ENCODE results near the gene ASIC2. TPM values are rescaled to one million over a fixed set of nuclear protein-coding genes. Genes with fewer than 3 reads are reported as not detected.

ASIC2 gene
- total RNA-seq, 2 donors from 2014 or later = 3.0 to 3.3 TPM

DNA sequence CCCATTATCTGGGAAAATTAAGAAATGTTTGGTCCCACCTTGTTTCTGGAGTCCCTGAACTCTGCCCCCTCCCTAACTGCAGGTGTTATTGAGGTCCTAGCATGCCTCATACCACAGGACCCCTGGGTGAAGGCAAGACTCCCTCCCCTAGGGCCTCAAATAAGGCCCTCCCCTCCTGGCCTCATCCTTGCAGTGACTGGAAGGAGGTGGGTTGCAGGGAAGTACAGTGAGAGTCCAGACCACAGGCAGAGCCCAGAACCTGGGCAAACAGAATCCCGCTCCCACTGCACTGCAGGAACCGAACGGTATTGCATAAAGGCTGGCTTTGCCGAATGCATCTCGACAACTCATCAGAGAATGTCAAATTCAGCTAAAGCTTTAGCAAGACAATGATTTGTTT lies 126.6 kb downstream of the ASIC2 start:
- Histone ChIP-seq H3K27me3 (ENCODE audit: control insufficient read depth, insufficient read depth, low read length, poor library complexity, severe bottlenecking) (peaks cover 4% of the 10 kb centered on the region), H3K9me3 (ENCODE audit: control insufficient read depth, low read length) (peaks cover 3% of the 10 kb centered on the region), H3K27ac (ENCODE audit: low read depth, low read length) (no peak overlapping the region), H3K4me3 (ENCODE audit: low read length) (no peak overlapping the region), H3K9ac (ENCODE audit: extremely low read depth, low read length, poor library complexity, severe bottlenecking) (no peak overlapping the region), H3K4me1 (ENCODE audit: control insufficient read depth, insufficient read depth, low read length) (no peaks in the 10 kb centered on the region), H3K36me3 (ENCODE audit: control insufficient read depth, insufficient read depth, low read length) (no peaks in the 10 kb centered on the region)
- H3K27me3 Mint-ChIP-seq (ENCODE audit: insufficient read depth) = peaks cover 35% of the 10 kb centered on the region
- H3K4me3 Mint-ChIP-seq = no peak overlapping the region
- 75 to 78% methylated on average over 5 of the region's 5 CpGs for WGBS, 2 experiments (ENCODE audit: insufficient coverage in 1 of 2, insufficient read length in 1 of 2)
- no peak overlapping the region for H3K27ac Mint-ChIP-seq
- no peak for DNase-seq
- TF ChIP-seq, protein P1, sequence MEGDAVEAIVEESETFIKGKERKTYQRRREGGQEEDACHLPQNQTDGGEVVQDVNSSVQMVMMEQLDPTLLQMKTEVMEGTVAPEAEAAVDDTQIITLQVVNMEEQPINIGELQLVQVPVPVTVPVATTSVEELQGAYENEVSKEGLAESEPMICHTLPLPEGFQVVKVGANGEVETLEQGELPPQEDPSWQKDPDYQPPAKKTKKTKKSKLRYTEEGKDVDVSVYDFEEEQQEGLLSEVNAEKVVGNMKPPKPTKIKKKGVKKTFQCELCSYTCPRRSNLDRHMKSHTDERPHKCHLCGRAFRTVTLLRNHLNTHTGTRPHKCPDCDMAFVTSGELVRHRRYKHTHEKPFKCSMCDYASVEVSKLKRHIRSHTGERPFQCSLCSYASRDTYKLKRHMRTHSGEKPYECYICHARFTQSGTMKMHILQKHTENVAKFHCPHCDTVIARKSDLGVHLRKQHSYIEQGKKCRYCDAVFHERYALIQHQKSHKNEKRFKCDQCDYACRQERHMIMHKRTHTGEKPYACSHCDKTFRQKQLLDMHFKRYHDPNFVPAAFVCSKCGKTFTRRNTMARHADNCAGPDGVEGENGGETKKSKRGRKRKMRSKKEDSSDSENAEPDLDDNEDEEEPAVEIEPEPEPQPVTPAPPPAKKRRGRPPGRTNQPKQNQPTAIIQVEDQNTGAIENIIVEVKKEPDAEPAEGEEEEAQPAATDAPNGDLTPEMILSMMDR (conservative IDR thresholded peaks at IDR 0.05) = no peak
- no peaks in the 10 kb centered on the region for H3K9me3 Mint-ChIP-seq
- H3K36me3 Mint-ChIP-seq (ENCODE audit: low read depth) = no peaks in the 10 kb centered on the region
- H3K4me1 Mint-ChIP-seq = peaks cover 7% of the 10 kb centered on the region

DNA sequence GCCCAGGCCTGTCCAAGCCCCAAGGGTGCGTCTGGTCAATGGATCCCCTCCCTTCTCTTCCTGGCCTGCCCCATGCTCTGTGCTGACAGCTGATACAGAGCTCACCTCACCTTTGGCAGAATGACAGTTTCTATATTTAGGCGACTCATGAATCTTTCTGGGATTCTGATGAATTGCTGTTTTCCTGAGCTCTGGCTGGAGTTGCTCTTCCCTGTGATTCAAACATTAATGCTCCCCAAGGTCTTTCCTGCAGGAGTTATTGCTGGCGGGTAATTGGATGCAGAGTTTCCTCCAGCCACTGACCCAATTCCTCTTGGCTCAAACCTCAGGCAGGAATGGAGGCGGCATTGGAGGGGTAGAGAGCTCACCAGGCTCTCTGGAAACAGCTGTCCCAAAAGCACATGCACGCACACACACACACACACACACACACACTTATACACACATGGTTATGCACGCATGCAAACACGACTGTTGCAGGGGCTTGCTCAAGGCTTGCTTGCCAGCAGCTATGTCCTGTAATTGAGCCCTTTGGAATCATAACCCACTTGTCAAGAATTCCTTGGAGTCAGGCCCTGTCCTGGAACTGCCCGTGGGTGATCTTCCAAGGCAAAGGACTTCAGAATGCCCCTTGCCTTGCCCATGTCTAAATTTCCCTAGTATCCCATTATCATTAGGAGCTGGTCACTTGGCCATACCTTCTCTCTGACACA lies 128.8 kb downstream of the ASIC2 start:
- Mint-ChIP-seq H3K27me3 (ENCODE audit: insufficient read depth) (peaks cover 30% of the 10 kb centered on the region), H3K36me3 (ENCODE audit: low read depth) (no peaks in the 10 kb centered on the region), H3K27ac (no peak overlapping the region), H3K4me1 (peaks cover 11% of the 10 kb centered on the region), H3K4me3 (no peak overlapping the region), H3K9me3 (no peaks in the 10 kb centered on the region)
- peaks cover 4% of the 10 kb centered on the region for H3K27me3 ChIP-seq (ENCODE audit: control insufficient read depth, insufficient read depth, low read length, poor library complexity, severe bottlenecking)
- no peak overlapping the region for H3K9ac ChIP-seq (ENCODE audit: extremely low read depth, low read length, poor library complexity, severe bottlenecking)
- no peak for DNase-seq
- H3K4me3 ChIP-seq (ENCODE audit: low read length) = no peak overlapping the region
- WGBS, 2 experiments (ENCODE audit: insufficient coverage in 1 of 2, insufficient read length in 1 of 2) = 85 to 87% methylated on average over 4 to 7 of the region's 8 CpGs
- peaks cover 3% of the 10 kb centered on the region for H3K9me3 ChIP-seq (ENCODE audit: control insufficient read depth, low read length)
- no peak overlapping the region for H3K27ac ChIP-seq (ENCODE audit: low read depth, low read length)
- no peaks in the 10 kb centered on the region for H3K4me1 ChIP-seq (ENCODE audit: control insufficient read depth, insufficient read depth, low read length)
- H3K36me3 ChIP-seq (ENCODE audit: control insufficient read depth, insufficient read depth, low read length) = no peaks in the 10 kb centered on the region
- TF ChIP-seq, protein P1 (conservative IDR thresholded peaks at IDR 0.05) = no peak

DNA sequence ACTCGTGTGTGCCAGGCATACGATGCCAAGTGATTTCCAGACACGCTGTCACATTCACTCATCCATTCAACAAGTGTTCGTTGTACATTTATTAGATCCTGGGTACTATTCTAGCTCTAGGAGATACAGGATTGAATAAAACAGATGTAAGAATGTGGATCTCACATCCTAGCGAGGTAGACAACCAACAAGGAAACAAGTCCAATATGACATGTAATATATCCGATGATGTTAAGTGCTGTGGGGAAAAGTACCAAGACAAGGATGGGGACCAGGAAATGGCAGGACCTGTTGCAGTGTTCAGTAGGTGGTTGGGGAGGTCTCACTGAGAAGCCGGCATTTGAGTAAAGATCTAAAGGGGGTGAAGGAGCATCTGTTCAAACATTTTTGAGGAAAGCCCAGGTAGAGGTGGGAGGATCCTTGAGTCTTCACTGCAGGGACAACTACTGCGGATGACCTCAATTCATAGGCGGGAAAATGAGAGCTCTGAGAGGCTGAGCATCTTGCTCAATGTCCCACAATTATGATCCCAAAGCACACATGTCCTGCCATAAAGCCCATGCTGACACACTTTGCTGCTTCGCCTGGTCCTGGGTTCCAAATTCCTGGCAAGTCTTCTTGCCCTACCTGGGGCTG lies 129.4 kb downstream of the ASIC2 start:
- TF ChIP-seq, protein P1 (conservative IDR thresholded peaks at IDR 0.05) = no peak
- Mint-ChIP-seq H3K9me3 (no peaks in the 10 kb centered on the region), H3K36me3 (ENCODE audit: low read depth) (no peaks in the 10 kb centered on the region), H3K27me3 (ENCODE audit: insufficient read depth) (peaks cover 24% of the 10 kb centered on the region), H3K4me1 (peaks cover 9% of the 10 kb centered on the region), H3K4me3 (no peak overlapping the region), H3K27ac (no peak overlapping the region)
- H3K4me1 ChIP-seq (ENCODE audit: control insufficient read depth, insufficient read depth, low read length) = no peaks in the 10 kb centered on the region
- H3K4me3 ChIP-seq (ENCODE audit: low read length) = no peak overlapping the region
- H3K27ac ChIP-seq (ENCODE audit: low read depth, low read length) = no peak overlapping the region
- WGBS, 2 experiments (ENCODE audit: insufficient coverage in 1 of 2, insufficient read length in 1 of 2) = 92 to 94% methylated on average over 4 to 10 of the region's 10 CpGs
- H3K9ac ChIP-seq (ENCODE audit: extremely low read depth, low read length, poor library complexity, severe bottlenecking) = no peak overlapping the region
- no peaks in the 10 kb centered on the region for H3K9me3 ChIP-seq (ENCODE audit: control insufficient read depth, low read length)
- H3K36me3 ChIP-seq (ENCODE audit: control insufficient read depth, insufficient read depth, low read length) = no peaks in the 10 kb centered on the region
- no peak for DNase-seq
- peaks cover 4% of the 10 kb centered on the region for H3K27me3 ChIP-seq (ENCODE audit: control insufficient read depth, insufficient read depth, low read length, poor library complexity, severe bottlenecking)

Data from endodermal cell (in vitro differentiated cells).